Measurements from ENCODE around the gene CA10.

CA10 gene

GRCh38 chr17:51820766-51821165 lies 337.7 kb downstream of the CA10 start:
- Histone ChIP-seq H3K36me3 (replicated peaks in 1 of 2; ENCODE audit: control insufficient read depth in 2 of 2, insufficient read depth in 2 of 2, low read length in 2 of 2) (no peaks in the 10 kb centered on the region), H3K9ac (ENCODE audit: low read depth, low read length, poor library complexity) (no peak overlapping the region), H3K4me3 (ENCODE audit: low read length in 2 of 2) (no peak overlapping the region), H3K18ac (ENCODE audit: low read length) (no peak overlapping the region), H4K91ac (ENCODE audit: low read depth, low read length, poor library complexity) (no peak overlapping the region), H2BK15ac (ENCODE audit: low read length) (no peak overlapping the region), H3K14ac (ENCODE audit: low read length) (no peak overlapping the region), H2BK5ac (ENCODE audit: low read length) (no peak overlapping the region), H2AK5ac (ENCODE audit: low read depth, low read length) (no peak overlapping the region), H2BK12ac (ENCODE audit: low read length) (no peak overlapping the region), H3K4me2 (ENCODE audit: insufficient read depth, low read length, poor library complexity, severe bottlenecking) (no peak overlapping the region), H3K9me3 (replicated peaks in 1 of 2; ENCODE audit: control insufficient read depth in 2 of 2, insufficient read depth in 1 of 2, low read depth in 1 of 2, low read length in 2 of 2) (no peaks in the 10 kb centered on the region), H2BK120ac (ENCODE audit: low read depth, low read length) (no peak overlapping the region), H3K79me1 (ENCODE audit: low read depth, low read length) (no peaks in the 10 kb centered on the region), H3K27me3 (ENCODE audit: control insufficient read depth in 3 of 3, insufficient read depth in 3 of 3, low read depth in 1 of 3, low read length in 3 of 3) (no peaks in the 10 kb centered on the region), H3K27ac (replicated peaks; ENCODE audit: low read length) (no peak overlapping the region), H3K4ac (ENCODE audit: low read length) (no peak overlapping the region), H3K4me1 (ENCODE audit: control insufficient read depth in 2 of 2, insufficient read depth in 1 of 2, low read depth in 1 of 2, low read length in 2 of 2) (no peaks in the 10 kb centered on the region), H4K8ac (ENCODE audit: low read depth, low read length) (no peak overlapping the region), H2AFZ (ENCODE audit: low read length) (no peak overlapping the region), H3K23ac (ENCODE audit: low read depth, low read length, poor library complexity) (no peak overlapping the region)
- WGBS, 2 donors (ENCODE audit: extremely low coverage in 2 of 2, insufficient read length in 2 of 2, insufficient replicate concordance in 1 of 2) = no CpG with 5 or more reads among the region's 1 CpG
- no peak for DNase-seq (ENCODE audit: low spot score)

GRCh38 chr17:51820252-51820651 lies 338.3 kb downstream of the CA10 start:
- Histone ChIP-seq H3K4me2 (ENCODE audit: insufficient read depth, low read length, poor library complexity, severe bottlenecking) (no peak overlapping the region), H2AFZ (ENCODE audit: low read length) (no peak overlapping the region), H2BK12ac (ENCODE audit: low read length) (no peak overlapping the region), H2BK15ac (ENCODE audit: low read length) (no peak overlapping the region), H3K14ac (ENCODE audit: low read length) (no peak overlapping the region), H3K36me3 (replicated peaks in 1 of 2; ENCODE audit: control insufficient read depth in 2 of 2, insufficient read depth in 2 of 2, low read length in 2 of 2) (no peaks in the 10 kb centered on the region), H4K8ac (ENCODE audit: low read depth, low read length) (no peak overlapping the region), H2AK5ac (ENCODE audit: low read depth, low read length) (no peak overlapping the region), H3K27ac (replicated peaks; ENCODE audit: low read length) (no peak overlapping the region), H3K18ac (ENCODE audit: low read length) (no peak overlapping the region), H3K4ac (ENCODE audit: low read length) (no peak overlapping the region), H4K91ac (ENCODE audit: low read depth, low read length, poor library complexity) (no peak overlapping the region), H3K4me3 (ENCODE audit: low read length in 2 of 2) (no peak overlapping the region), H3K23ac (ENCODE audit: low read depth, low read length, poor library complexity) (no peak overlapping the region), H2BK5ac (ENCODE audit: low read length) (no peak overlapping the region), H3K79me1 (ENCODE audit: low read depth, low read length) (no peaks in the 10 kb centered on the region), H3K9ac (ENCODE audit: low read depth, low read length, poor library complexity) (no peak overlapping the region), H3K27me3 (ENCODE audit: control insufficient read depth in 3 of 3, insufficient read depth in 3 of 3, low read depth in 1 of 3, low read length in 3 of 3) (no peaks in the 10 kb centered on the region), H2BK120ac (ENCODE audit: low read depth, low read length) (no peak overlapping the region), H3K9me3 (replicated peaks in 1 of 2; ENCODE audit: control insufficient read depth in 2 of 2, insufficient read depth in 1 of 2, low read depth in 1 of 2, low read length in 2 of 2) (no peaks in the 10 kb centered on the region), H3K4me1 (ENCODE audit: control insufficient read depth in 2 of 2, insufficient read depth in 1 of 2, low read depth in 1 of 2, low read length in 2 of 2) (no peaks in the 10 kb centered on the region)
- no peak for DNase-seq (ENCODE audit: low spot score)
- no CpG with 5 or more reads among the region's 6 CpGs for WGBS, 2 donors (ENCODE audit: extremely low coverage in 2 of 2, insufficient read length in 2 of 2, insufficient replicate concordance in 1 of 2)

DNA sequence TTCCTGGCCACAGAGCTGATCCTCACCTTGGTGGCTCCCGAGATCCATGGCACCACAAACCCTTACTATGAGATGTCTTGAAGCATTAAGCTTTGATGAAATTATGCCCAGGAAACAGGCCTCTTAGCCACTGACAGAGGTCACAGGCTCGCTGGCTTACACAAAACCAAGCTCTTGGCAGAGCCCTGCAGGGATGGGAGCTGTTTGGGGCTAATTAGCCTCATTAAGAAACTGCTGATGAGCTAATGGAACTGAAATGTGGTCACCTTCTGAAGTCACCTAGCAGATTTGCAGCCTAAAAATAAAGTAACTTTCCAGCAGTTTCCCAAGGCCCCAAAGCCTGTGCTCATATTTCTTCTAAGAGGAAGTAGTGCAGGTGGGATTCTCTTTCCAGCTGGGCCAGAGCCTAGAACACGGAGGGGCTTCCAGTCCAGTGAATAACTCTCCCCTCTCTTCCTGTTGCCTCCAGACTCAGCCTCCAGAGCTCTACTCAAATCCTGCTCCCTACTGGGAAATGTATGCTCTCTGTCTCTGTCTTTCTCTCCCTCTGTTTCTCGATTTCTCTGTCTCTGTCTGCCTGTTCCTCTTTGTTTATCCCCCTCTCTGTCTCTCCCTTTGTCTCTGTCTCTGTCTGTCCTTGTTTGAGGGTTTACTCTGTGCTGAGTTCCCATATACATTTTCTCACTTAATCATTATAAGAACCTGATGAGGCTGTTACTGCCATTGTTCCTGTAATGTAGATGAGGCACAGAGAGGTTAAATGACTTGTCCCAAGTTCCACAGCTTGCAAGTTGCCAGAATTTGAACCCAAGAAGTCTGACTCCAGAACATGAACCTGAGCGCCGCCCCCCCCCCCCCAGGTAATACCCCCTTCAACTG lies 338.9 kb downstream of the CA10 start:
- Histone ChIP-seq H2BK120ac (ENCODE audit: low read depth, low read length) (no peak overlapping the region), H3K4me2 (ENCODE audit: insufficient read depth, low read length, poor library complexity, severe bottlenecking) (no peak overlapping the region), H3K27me3 (ENCODE audit: control insufficient read depth in 3 of 3, insufficient read depth in 3 of 3, low read depth in 1 of 3, low read length in 3 of 3) (no peaks in the 10 kb centered on the region), H3K18ac (ENCODE audit: low read length) (no peak overlapping the region), H3K27ac (replicated peaks; ENCODE audit: low read length) (no peak overlapping the region), H2AK5ac (ENCODE audit: low read depth, low read length) (no peak overlapping the region), H3K36me3 (replicated peaks in 1 of 2; ENCODE audit: control insufficient read depth in 2 of 2, insufficient read depth in 2 of 2, low read length in 2 of 2) (no peaks in the 10 kb centered on the region), H4K91ac (ENCODE audit: low read depth, low read length, poor library complexity) (no peak overlapping the region), H3K9me3 (replicated peaks in 1 of 2; ENCODE audit: control insufficient read depth in 2 of 2, insufficient read depth in 1 of 2, low read depth in 1 of 2, low read length in 2 of 2) (no peaks in the 10 kb centered on the region), H3K79me1 (ENCODE audit: low read depth, low read length) (no peaks in the 10 kb centered on the region), H2AFZ (ENCODE audit: low read length) (no peak overlapping the region), H3K9ac (ENCODE audit: low read depth, low read length, poor library complexity) (no peak overlapping the region), H3K4me1 (ENCODE audit: control insufficient read depth in 2 of 2, insufficient read depth in 1 of 2, low read depth in 1 of 2, low read length in 2 of 2) (no peaks in the 10 kb centered on the region), H2BK15ac (ENCODE audit: low read length) (no peak overlapping the region), H2BK12ac (ENCODE audit: low read length) (no peak overlapping the region), H2BK5ac (ENCODE audit: low read length) (no peak overlapping the region), H4K8ac (ENCODE audit: low read depth, low read length) (no peak overlapping the region), H3K14ac (ENCODE audit: low read length) (no peak overlapping the region), H3K23ac (ENCODE audit: low read depth, low read length, poor library complexity) (no peak overlapping the region), H3K4me3 (ENCODE audit: low read length in 2 of 2) (no peak overlapping the region), H3K4ac (ENCODE audit: low read length) (no peak overlapping the region)
- no CpG with 5 or more reads among the region's 6 CpGs for WGBS, 2 donors (ENCODE audit: extremely low coverage in 2 of 2, insufficient read length in 2 of 2, insufficient replicate concordance in 1 of 2)
- no peak for DNase-seq (ENCODE audit: low spot score)

GRCh38 chr17:51818777-51819176 lies 339.7 kb downstream of the CA10 start:
- Histone ChIP-seq H3K36me3 (replicated peaks in 1 of 2; ENCODE audit: control insufficient read depth in 2 of 2, insufficient read depth in 2 of 2, low read length in 2 of 2) (no peaks in the 10 kb centered on the region), H3K27me3 (ENCODE audit: control insufficient read depth in 3 of 3, insufficient read depth in 3 of 3, low read depth in 1 of 3, low read length in 3 of 3) (no peaks in the 10 kb centered on the region), H3K79me1 (ENCODE audit: low read depth, low read length) (no peaks in the 10 kb centered on the region), H3K27ac (replicated peaks; ENCODE audit: low read length) (no peak overlapping the region), H2BK120ac (ENCODE audit: low read depth, low read length) (no peak overlapping the region), H3K4me1 (ENCODE audit: control insufficient read depth in 2 of 2, insufficient read depth in 1 of 2, low read depth in 1 of 2, low read length in 2 of 2) (no peaks in the 10 kb centered on the region), H3K18ac (ENCODE audit: low read length) (no peak overlapping the region), H2AK5ac (ENCODE audit: low read depth, low read length) (no peak overlapping the region), H3K4me3 (ENCODE audit: low read length in 2 of 2) (no peak overlapping the region), H3K4ac (ENCODE audit: low read length) (no peak overlapping the region), H2BK15ac (ENCODE audit: low read length) (no peak overlapping the region), H2BK12ac (ENCODE audit: low read length) (no peak overlapping the region), H3K23ac (ENCODE audit: low read depth, low read length, poor library complexity) (no peak overlapping the region), H3K4me2 (ENCODE audit: insufficient read depth, low read length, poor library complexity, severe bottlenecking) (no peak overlapping the region), H3K9me3 (replicated peaks in 1 of 2; ENCODE audit: control insufficient read depth in 2 of 2, insufficient read depth in 1 of 2, low read depth in 1 of 2, low read length in 2 of 2) (no peaks in the 10 kb centered on the region), H3K14ac (ENCODE audit: low read length) (no peak overlapping the region), H2BK5ac (ENCODE audit: low read length) (no peak overlapping the region), H4K91ac (ENCODE audit: low read depth, low read length, poor library complexity) (no peak overlapping the region), H3K9ac (ENCODE audit: low read depth, low read length, poor library complexity) (no peak overlapping the region), H2AFZ (ENCODE audit: low read length) (no peak overlapping the region), H4K8ac (ENCODE audit: low read depth, low read length) (no peak overlapping the region)
- DNase-seq (ENCODE audit: low spot score) = no peak
- WGBS, 2 donors (ENCODE audit: extremely low coverage in 2 of 2, insufficient read length in 2 of 2, insufficient replicate concordance in 1 of 2) = no CpG with 5 or more reads among the region's 1 CpG
